A673 (cell line): ENCODE data around the gene CHMP1A. TPM values are rescaled to one million over a fixed set of nuclear protein-coding genes. Genes with fewer than 3 reads are reported as not detected.

Source experiments
- BruUV-seq: library from RNA; stranded (reverse); fragments of 400-500 nt; replicated peaks from 2 replicates; lab custom pipeline; 2021; lab: Mats Ljungman, UMichigan
- CTCF ChIA-PET: fragments of 300-600 bp; sonication (Branson Sonifier 250); formaldehyde crosslinking; loops from one replicate; lab custom pipeline; 2022; ENCODE audit warnings: antibody characterized with exemption; lab: Charles Lee
- POLR2A ChIA-PET: fragments of 300-600 bp; sonication (Branson Sonifier 250); formaldehyde crosslinking; loops from one replicate; lab custom pipeline; 2022; ENCODE audit warnings: antibody characterized with exemption; ENCODE audit not compliant: low non-redundant PET; lab: Charles Lee
- DNase-seq: peaks from one replicate; pipeline ENCODE4 v3.0.0-alpha.2; 2015; ENCODE audit warnings: low spot score
- H3K27ac ChIP-seq: fragments of 200-600 bp; sonication (generic); 2 replicates; pipeline ENCODE4 v1.5.1; 2016; ENCODE audit warnings: mixed run types, low read depth, mild to moderate bottlenecking, mixed read lengths, antibody characterized with exemption, low read length; ENCODE audit not compliant: poor library complexity, severe bottlenecking
- H3K27me3 ChIP-seq: fragments of 200-600 bp; sonication (generic); replicated peaks from 2 replicates; pipeline ENCODE4 v1.6.1; 2017; ENCODE audit warnings: mixed run types, low read depth, mild to moderate bottlenecking, mixed read lengths, antibody characterized with exemption, low read length; ENCODE audit not compliant: insufficient read depth, poor library complexity
- H3K36me3 ChIP-seq: fragments of 200-600 bp; sonication (generic); 2 replicates; pipeline ENCODE4 v1.6.1; 2016; ENCODE audit warnings: mixed run types, mild to moderate bottlenecking, mixed read lengths, antibody characterized with exemption, low read length; ENCODE audit not compliant: insufficient read depth, poor library complexity, severe bottlenecking
- H3K4me1 ChIP-seq: fragments of 200-600 bp; sonication (generic); 2 replicates; pipeline ENCODE4 v1.6.1; 2017; ENCODE audit warnings: mixed run types, mild to moderate bottlenecking, mixed read lengths, antibody characterized with exemption, low read length; ENCODE audit not compliant: insufficient read depth, poor library complexity, severe bottlenecking
- H3K4me3 ChIP-seq: fragments of 200-600 bp; sonication (generic); 2 replicates; pipeline ENCODE4 v1.5.1; 2016; ENCODE audit warnings: low read depth, mixed run types, mild to moderate bottlenecking, mixed read lengths, low read length; ENCODE audit not compliant: poor library complexity, severe bottlenecking
- H3K9me3 ChIP-seq: fragments of 200-600 bp; sonication (generic); 2 replicates; pipeline ENCODE4 v1.6.1; 2016; ENCODE audit warnings: mixed run types, low read depth, mild to moderate bottlenecking, mixed read lengths, antibody characterized with exemption, low read length; ENCODE audit not compliant: poor library complexity, severe bottlenecking
- CTCF ChIP-seq: fragments of 300-800, 200-600 bp; sonication (generic); conservative IDR thresholded peaks from 2 replicates; pipeline ENCODE4 v1.5.1; 2017; ENCODE audit warnings: low read depth, mild to moderate bottlenecking, antibody characterized with exemption, low read length, moderate library complexity, mixed read lengths
- EZH2 ChIP-seq: fragments of 200-600 bp; sonication (generic); IDR thresholded peaks from 2 replicates; pipeline ENCODE4 v1.6.1; 2017; ENCODE audit warnings: borderline replicate concordance, low read depth, mild to moderate bottlenecking, mixed read lengths, antibody characterized with exemption, low read length; ENCODE audit not compliant: poor library complexity, severe bottlenecking
- intact Hi-C: fragments of 100-400 bp; cut with micrococcal nuclease; formaldehyde crosslinking; loops from one replicate; pipeline ENCODE4 v1.10.0; 2022; ENCODE audit not compliant: unreplicated experiment
- total RNA-seq: library from RNA; stranded (reverse); gene quantifications from 2 replicates; pipeline ENCODE4 v1.2.3, GENCODE V29; 2021

CHMP1A gene
- total RNA-seq, 1 experiment from 2014 or later = 110 TPM

DNA sequence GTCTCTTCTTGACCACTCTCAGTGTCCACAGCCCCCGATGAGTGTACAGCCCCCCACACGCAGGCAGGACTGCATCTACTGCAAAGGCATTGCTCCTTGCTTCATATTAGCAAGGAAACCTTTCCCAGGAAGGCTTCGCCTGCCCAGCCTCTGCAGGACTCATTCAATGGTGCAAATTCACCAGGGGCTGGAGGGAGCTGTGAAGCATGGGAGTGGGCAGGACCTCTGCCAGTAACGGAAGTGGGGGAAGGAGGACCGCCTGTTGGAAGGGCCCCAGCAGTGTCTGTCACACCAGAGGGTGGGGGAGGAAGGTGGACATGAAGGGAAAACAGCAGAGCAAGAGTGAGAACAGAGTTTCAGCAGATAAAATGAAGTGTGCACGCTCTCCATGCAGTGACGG, 2.6 kb upstream of the CHMP1A start:
- H3K9me3 ChIP-seq = no peaks in the 10 kb centered on the region
- BruUV-seq = no TSS peak
- intact Hi-C loops = no loop called here
- no peak overlapping the region for H3K27ac ChIP-seq
- ChIA-PET CTCF (no interaction called here), POLR2A (no interaction called here)
- H3K27me3 ChIP-seq = no peaks in the 10 kb centered on the region
- peaks cover 18% of the 10 kb centered on the region for H3K4me1 ChIP-seq
- TF ChIP-seq EZH2 (no peak), CTCF (no peak)
- no peak for DNase-seq
- H3K4me3 ChIP-seq = no peak overlapping the region
- H3K36me3 ChIP-seq = peaks cover 30% of the 10 kb centered on the region

DNA sequence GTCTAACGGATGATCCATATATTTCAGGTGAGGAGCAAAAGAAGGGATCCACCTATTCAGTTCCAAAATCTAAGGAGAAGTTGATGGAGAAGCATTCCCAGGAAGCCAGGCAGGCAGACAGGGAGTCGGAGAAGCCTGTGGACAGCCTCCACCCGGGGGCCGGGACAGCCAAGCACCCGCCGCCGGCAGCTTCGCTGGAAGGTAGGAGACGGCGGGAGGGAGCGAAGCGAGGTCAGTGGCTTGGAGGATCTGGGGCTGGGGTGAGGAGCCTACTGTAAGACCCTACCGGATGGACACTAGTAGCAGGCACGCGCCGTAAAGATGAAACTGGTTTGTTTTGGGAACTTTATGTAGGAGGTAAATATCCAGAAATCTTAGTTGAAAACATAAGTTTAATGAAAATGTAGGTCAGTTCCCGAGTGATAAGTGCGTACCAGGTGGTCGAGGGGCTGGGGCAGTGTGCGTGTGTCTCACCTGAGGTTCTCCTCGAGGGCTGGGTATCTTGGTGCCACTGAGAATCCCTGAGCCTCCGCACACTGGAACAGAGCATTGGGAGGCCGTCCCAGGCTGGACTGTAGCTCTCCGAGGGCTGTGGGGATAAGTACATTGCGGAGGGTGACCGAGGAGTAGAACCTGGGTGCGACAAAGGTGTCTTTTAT, 842 bp upstream of the CHMP1A start:
- no peaks in the 10 kb centered on the region for H3K9me3 ChIP-seq
- H3K4me3 ChIP-seq = peak overlapping the region; percentile 96
- ChIA-PET POLR2A (no interaction called here), CTCF (no interaction called here)
- H3K27ac ChIP-seq = peak overlapping the region; percentile 85
- TF ChIP-seq CTCF = no peak
- no peak for TF ChIP-seq EZH2
- BruUV-seq = no TSS peak
- H3K36me3 ChIP-seq = peaks cover 26% of the 10 kb centered on the region
- peaks cover 18% of the 10 kb centered on the region for H3K4me1 ChIP-seq
- H3K27me3 ChIP-seq = no peaks in the 10 kb centered on the region
- intact Hi-C loops = no loop called here
- DNase-seq = no peak

- Histone ChIP-seq H3K27ac (peak overlapping the region; percentile 85), H3K4me1 (peaks cover 18% of the 10 kb centered on the region), H3K9me3 (no peaks in the 10 kb centered on the region), H3K36me3 (peaks cover 25% of the 10 kb centered on the region), H3K27me3 (no peaks in the 10 kb centered on the region), H3K4me3 (peak overlapping the region; percentile 96)
- no peak for DNase-seq
- BruUV-seq = TSS peak; percentile 54
- POLR2A ChIA-PET = no interaction called here
- intact Hi-C loops = no loop called here
- CTCF ChIA-PET = interaction anchor here (0.6 kb wide), 2 partner anchors 14 to 15 kb away, joined by 3 to 6 read pairs; no protein-coding TSS in a partner anchor
- TF ChIP-seq EZH2 = no peak
- TF ChIP-seq CTCF = no peak
Measured at GRCh38 chr16:89656435-89657121, 930 bp downstream of the CHMP1A start.
